ENCODE results near the gene LRP8. TPM values are rescaled to one million over a fixed set of nuclear protein-coding genes. Genes with fewer than 3 reads are reported as not detected.

LRP8 gene
- total RNA-seq, 1 donor from 2014 or later, result 19.9 TPM

DNA sequence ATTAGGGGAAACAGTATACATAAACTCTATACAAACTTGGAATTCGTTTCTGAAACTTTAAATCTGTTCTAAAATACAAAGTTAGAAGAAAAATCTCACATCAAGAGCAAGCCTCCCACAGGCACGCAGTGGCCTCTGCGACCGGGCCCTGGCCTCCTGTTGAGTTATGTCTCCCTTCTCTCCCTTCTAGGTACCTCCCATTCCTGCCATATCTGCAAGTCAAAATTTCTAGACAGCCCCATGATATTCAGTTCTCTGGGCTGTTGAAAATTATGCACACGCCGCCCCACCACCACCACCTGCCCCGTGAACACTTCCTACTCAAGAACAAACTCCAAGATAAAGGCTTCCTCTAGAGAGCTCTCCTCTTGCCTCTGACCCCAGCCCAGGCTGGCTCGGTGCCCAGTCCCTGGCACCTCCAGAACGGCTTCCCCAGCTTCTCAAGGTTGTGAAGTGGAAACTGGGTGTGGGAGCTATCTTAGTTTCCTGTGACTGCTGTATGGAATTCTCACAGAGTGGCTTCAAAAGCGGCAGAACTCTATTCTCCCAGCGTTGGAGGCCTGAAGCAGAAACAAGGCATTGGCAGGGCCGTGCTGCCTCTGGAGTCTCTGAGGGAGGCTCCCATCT lies 37.7 kb upstream of the LRP8 start:
- Mint-ChIP-seq H3K36me3 (no peaks in the 10 kb centered on the region), H3K9me3 (no peaks in the 10 kb centered on the region), H3K27ac (no peak overlapping the region), H3K27me3 (ENCODE audit: low read depth) (no peaks in the 10 kb centered on the region), H3K4me1 (peaks cover 7% of the 10 kb centered on the region), H3K4me3 (no peak overlapping the region)
- TF ChIP-seq, protein P1, sequence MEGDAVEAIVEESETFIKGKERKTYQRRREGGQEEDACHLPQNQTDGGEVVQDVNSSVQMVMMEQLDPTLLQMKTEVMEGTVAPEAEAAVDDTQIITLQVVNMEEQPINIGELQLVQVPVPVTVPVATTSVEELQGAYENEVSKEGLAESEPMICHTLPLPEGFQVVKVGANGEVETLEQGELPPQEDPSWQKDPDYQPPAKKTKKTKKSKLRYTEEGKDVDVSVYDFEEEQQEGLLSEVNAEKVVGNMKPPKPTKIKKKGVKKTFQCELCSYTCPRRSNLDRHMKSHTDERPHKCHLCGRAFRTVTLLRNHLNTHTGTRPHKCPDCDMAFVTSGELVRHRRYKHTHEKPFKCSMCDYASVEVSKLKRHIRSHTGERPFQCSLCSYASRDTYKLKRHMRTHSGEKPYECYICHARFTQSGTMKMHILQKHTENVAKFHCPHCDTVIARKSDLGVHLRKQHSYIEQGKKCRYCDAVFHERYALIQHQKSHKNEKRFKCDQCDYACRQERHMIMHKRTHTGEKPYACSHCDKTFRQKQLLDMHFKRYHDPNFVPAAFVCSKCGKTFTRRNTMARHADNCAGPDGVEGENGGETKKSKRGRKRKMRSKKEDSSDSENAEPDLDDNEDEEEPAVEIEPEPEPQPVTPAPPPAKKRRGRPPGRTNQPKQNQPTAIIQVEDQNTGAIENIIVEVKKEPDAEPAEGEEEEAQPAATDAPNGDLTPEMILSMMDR (IDR thresholded peaks at IDR 0.05; ENCODE audit: unreplicated experiment), result no peak
- DNase-seq (ENCODE audit: low spot score in 2 of 2, unreplicated experiment in 2 of 2), result peak; percentile 10 to 17

DNA sequence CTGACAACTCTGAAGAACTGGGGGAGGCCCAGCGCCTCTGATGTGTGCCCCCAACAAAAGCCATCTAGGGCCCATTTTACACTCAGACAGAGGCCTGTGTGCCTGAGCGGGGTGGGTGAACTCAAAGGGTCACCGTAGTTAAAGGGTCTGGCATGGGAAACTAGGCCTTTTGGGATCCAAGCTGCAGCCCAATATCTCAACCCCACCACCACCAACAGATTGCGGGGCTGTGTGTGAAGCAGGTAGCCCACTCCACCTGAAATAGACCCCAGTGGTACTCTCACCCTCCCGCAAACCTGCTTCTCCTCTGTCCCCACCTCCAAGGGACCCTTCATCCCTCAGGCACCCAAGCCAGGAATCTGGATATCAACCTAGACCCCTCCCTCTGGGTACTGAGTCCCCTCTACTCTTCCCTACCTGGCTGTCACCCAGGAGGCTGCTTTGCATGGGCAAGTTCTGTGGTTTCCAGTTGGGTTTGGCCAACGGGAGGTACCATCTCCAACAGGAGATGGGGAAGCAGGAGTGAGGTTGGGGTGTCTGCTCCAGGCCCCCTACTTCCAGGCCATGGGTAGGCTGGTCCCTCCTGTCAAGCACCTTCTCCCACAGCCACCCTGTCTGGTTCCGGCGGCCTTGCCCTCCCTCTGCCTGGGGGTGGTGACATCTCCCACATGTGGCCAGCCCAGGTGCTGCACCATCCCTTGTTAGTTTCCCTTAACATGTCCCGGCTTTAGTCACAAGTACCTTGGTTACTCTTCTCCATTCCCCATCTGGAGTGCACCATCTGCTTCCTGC lies 35.2 kb upstream of the LRP8 start:
- Mint-ChIP-seq H3K4me3 (no peak overlapping the region), H3K27me3 (ENCODE audit: low read depth) (no peaks in the 10 kb centered on the region), H3K27ac (no peak overlapping the region), H3K9me3 (peaks cover 4% of the 10 kb centered on the region), H3K4me1 (peaks cover 4% of the 10 kb centered on the region), H3K36me3 (no peaks in the 10 kb centered on the region)
- peak; percentile 7 to 31 for DNase-seq (ENCODE audit: low spot score in 2 of 2, unreplicated experiment in 2 of 2)
- TF ChIP-seq, protein P1 (IDR thresholded peaks at IDR 0.05; ENCODE audit: unreplicated experiment), result no peak

- Mint-ChIP-seq H3K4me1 (peaks cover 4% of the 10 kb centered on the region), H3K27me3 (ENCODE audit: low read depth) (no peaks in the 10 kb centered on the region), H3K36me3 (no peaks in the 10 kb centered on the region), H3K9me3 (peaks cover 4% of the 10 kb centered on the region), H3K27ac (no peak overlapping the region), H3K4me3 (no peak overlapping the region)
- DNase-seq (ENCODE audit: low spot score in 2 of 2, unreplicated experiment in 2 of 2), result peak; percentile 6 to 33
- TF ChIP-seq, protein P1 (IDR thresholded peaks at IDR 0.05; ENCODE audit: unreplicated experiment), result no peak
These were observed 34.4 kb upstream of the LRP8 start for GRCh38 chr1:53362270-53362669.

DNA sequence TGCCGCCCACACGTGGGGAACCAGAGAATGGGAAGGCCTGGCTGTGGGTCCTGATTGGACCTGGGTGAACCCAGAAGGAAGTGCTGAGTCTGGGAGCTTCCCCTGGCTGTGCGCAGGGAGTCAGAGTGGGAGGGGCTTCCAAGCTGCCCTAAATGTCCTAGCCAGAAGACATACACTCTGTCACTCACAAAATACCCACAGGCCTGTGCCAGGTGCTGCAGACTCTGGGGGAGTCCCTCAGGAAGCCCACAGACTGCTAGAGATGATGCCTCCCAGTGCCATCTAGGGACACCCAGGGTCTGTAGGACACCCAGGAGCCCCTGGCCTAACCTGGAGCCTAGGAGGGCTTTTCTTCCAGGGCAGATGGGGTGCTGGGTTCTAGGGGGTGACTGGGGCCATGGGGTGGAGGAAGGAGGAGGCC lies 33.7 kb upstream of the LRP8 start:
- H3K27ac Mint-ChIP-seq, result no peak overlapping the region
- peak; percentile 1 to 25 for DNase-seq (ENCODE audit: low spot score in 2 of 2, unreplicated experiment in 2 of 2)

DNA sequence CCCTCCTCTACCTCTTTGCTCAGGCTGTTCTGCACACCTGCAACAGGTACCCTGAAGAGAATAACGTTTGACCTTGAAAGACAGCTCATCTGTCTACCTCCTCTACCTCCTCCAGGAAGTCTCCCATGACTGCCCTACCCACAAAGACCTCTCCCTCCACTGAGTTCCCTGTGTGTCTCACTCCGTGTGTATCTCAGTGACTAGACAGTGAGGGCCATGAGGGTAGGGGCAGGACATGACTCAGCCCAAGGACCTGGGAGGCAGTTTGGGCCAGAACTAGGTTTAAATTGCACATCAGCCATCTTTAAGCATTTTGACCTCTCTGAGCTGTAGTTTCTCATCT lies 32.0 kb upstream of the LRP8 start:
- H3K27ac Mint-ChIP-seq, result no peak overlapping the region
- no peaks in the 10 kb centered on the region for H3K4me1 Mint-ChIP-seq
- no peaks in the 10 kb centered on the region for H3K27me3 Mint-ChIP-seq (ENCODE audit: low read depth)
- no peak overlapping the region for H3K4me3 Mint-ChIP-seq
- peaks cover 20% of the 10 kb centered on the region for H3K9me3 Mint-ChIP-seq
- no peak for DNase-seq (ENCODE audit: low spot score in 2 of 2, unreplicated experiment in 2 of 2)
- TF ChIP-seq, protein P1 (IDR thresholded peaks at IDR 0.05; ENCODE audit: unreplicated experiment), result no peak
- no peaks in the 10 kb centered on the region for H3K36me3 Mint-ChIP-seq

More for the DNA sequence above, 33.7 kb upstream of the LRP8 start:
- no peaks in the 10 kb centered on the region for H3K27me3 Mint-ChIP-seq (ENCODE audit: low read depth)
- TF ChIP-seq, protein P1 (IDR thresholded peaks at IDR 0.05; ENCODE audit: unreplicated experiment), result no peak
- no peaks in the 10 kb centered on the region for H3K36me3 Mint-ChIP-seq
- H3K9me3 Mint-ChIP-seq, result peaks cover 11% of the 10 kb centered on the region
- no peak overlapping the region for H3K4me3 Mint-ChIP-seq
- peaks cover 4% of the 10 kb centered on the region for H3K4me1 Mint-ChIP-seq

Data from mesothelial cell of epicardium (in vitro differentiated cells).